Dermis blood vessel endothelial cell (primary cell): ENCODE data around the gene HOXB3. TPM values are rescaled to one million over a fixed set of nuclear protein-coding genes. Genes with fewer than 3 reads are reported as not detected.

Experiments
- total RNA-seq: library from RNA; depleted of rRNA; stranded (reverse); fragments of >200 nt; gene quantifications from 2 replicates; pipeline ENCODE4 v1.2.3, GENCODE V29; 2014

Gene HOXB3
- total RNA-seq, 1 donor from 2014 or later = 11.9 TPM

Other genes with a start within 250 kb of the HOXB3 start
- gene SKAP1, start 160.0 kb downstream of the HOXB3 start, total RNA-seq = 0.17 TPM in 1 of 2 replicates, not detected in the other
- gene HOXB1, start 59.2 kb downstream of the HOXB3 start, total RNA-seq = not detected in 2 replicates
- 4.8 and 5.2 TPM in 2 replicates for gene HOXB2, start 45.1 kb downstream of the HOXB3 start, total RNA-seq
- 2.7 and 3.2 TPM in 2 replicates for gene HOXB4, start 11.9 kb downstream of the HOXB3 start, total RNA-seq
- gene HOXB5, start 3.5 kb upstream of the HOXB3 start, total RNA-seq = 0.17 and 0.23 TPM in 2 replicates
- gene HOXB6, start 14.7 kb upstream of the HOXB3 start, total RNA-seq = 7.5 and 11.9 TPM in 2 replicates
- gene HOXB7, start 20.8 kb upstream of the HOXB3 start, total RNA-seq = 9.9 and 11.4 TPM in 2 replicates
- gene HOXB8, start 25.1 kb upstream of the HOXB3 start, total RNA-seq = 1.2 and 4.1 TPM in 2 replicates
- gene HOXB9, start 36.1 kb upstream of the HOXB3 start, total RNA-seq = 0.47 and 1.0 TPM in 2 replicates
- not detected in 2 replicates for gene PRAC1, start 132.3 kb upstream of the HOXB3 start, total RNA-seq
- not detected in 2 replicates for gene PRAC2, start 132.9 kb upstream of the HOXB3 start, total RNA-seq
- not detected in 2 replicates for gene HOXB13, start 138.5 kb upstream of the HOXB3 start, total RNA-seq
- not detected in 2 replicates for gene TTLL6, start 227.0 kb upstream of the HOXB3 start, total RNA-seq
- gene CALCOCO2, start 240.8 kb upstream of the HOXB3 start, total RNA-seq = 50.2 and 78.3 TPM in 2 replicates